ENCODE measurements around the gene EPHA7. TPM values are rescaled to one million over a fixed set of nuclear protein-coding genes. Genes with fewer than 3 reads are reported as not detected.

EPHA7 gene
- total RNA-seq, 1 donor from 2014 or later, result 48.9 TPM

GRCh38 chr6:93413190-93413589, 6.2 kb downstream of the EPHA7 start:
- DNase-seq (ENCODE audit: extremely low spot score, unreplicated experiment), result no peak
- H3K27ac Mint-ChIP-seq, result no peak overlapping the region
- TF ChIP-seq CTCF (conservative IDR thresholded peaks at IDR 0.05), result no peak
- peaks cover 5% of the 10 kb centered on the region for H3K27me3 Mint-ChIP-seq
- H3K4me3 Mint-ChIP-seq, result no peak overlapping the region
- H3K9me3 Mint-ChIP-seq, result no peaks in the 10 kb centered on the region
- peaks cover 21% of the 10 kb centered on the region for H3K36me3 Mint-ChIP-seq
- H3K4me1 Mint-ChIP-seq (ENCODE audit: unreplicated experiment), result peaks cover 7% of the 10 kb centered on the region

- Mint-ChIP-seq H3K4me1 (ENCODE audit: unreplicated experiment) (peaks cover 10% of the 10 kb centered on the region), H3K4me3 (no peak overlapping the region), H3K9me3 (no peaks in the 10 kb centered on the region), H3K27me3 (peaks cover 2% of the 10 kb centered on the region), H3K27ac (no peak overlapping the region), H3K36me3 (peaks cover 23% of the 10 kb centered on the region)
- no peak for DNase-seq (ENCODE audit: extremely low spot score, unreplicated experiment)
- no peak for TF ChIP-seq CTCF (conservative IDR thresholded peaks at IDR 0.05)
Observed at GRCh38 chr6:93412452-93412851, 6.9 kb downstream of the EPHA7 start.

GRCh38 chr6:93407186-93407585, 12.2 kb downstream of the EPHA7 start:
- TF ChIP-seq CTCF (conservative IDR thresholded peaks at IDR 0.05), result no peak
- DNase-seq (ENCODE audit: extremely low spot score, unreplicated experiment), result no peak
- Mint-ChIP-seq H3K4me1 (ENCODE audit: unreplicated experiment) (peaks cover 10% of the 10 kb centered on the region), H3K27me3 (no peaks in the 10 kb centered on the region), H3K4me3 (no peak overlapping the region), H3K27ac (no peak overlapping the region), H3K9me3 (no peaks in the 10 kb centered on the region), H3K36me3 (peaks cover 23% of the 10 kb centered on the region)

GRCh38 chr6:93403390-93403789, 16.0 kb downstream of the EPHA7 start:
- no peaks in the 10 kb centered on the region for H3K9me3 Mint-ChIP-seq
- peaks cover 16% of the 10 kb centered on the region for H3K4me1 Mint-ChIP-seq (ENCODE audit: unreplicated experiment)
- peaks cover 8% of the 10 kb centered on the region for H3K36me3 Mint-ChIP-seq
- no peaks in the 10 kb centered on the region for H3K27me3 Mint-ChIP-seq
- H3K27ac Mint-ChIP-seq, result no peak overlapping the region
- DNase-seq (ENCODE audit: extremely low spot score, unreplicated experiment), result no peak
- H3K4me3 Mint-ChIP-seq, result no peak overlapping the region
- TF ChIP-seq CTCF (conservative IDR thresholded peaks at IDR 0.05), result no peak

- Mint-ChIP-seq H3K9me3 (no peaks in the 10 kb centered on the region), H3K27ac (no peak overlapping the region), H3K36me3 (peaks cover 4% of the 10 kb centered on the region), H3K4me1 (ENCODE audit: unreplicated experiment) (peaks cover 36% of the 10 kb centered on the region), H3K27me3 (no peaks in the 10 kb centered on the region), H3K4me3 (no peak overlapping the region)
- DNase-seq (ENCODE audit: extremely low spot score, unreplicated experiment), result no peak
- TF ChIP-seq CTCF (conservative IDR thresholded peaks at IDR 0.05), result no peak
Observed at GRCh38 chr6:93398723-93399122, 20.6 kb downstream of the EPHA7 start.

- Mint-ChIP-seq H3K36me3 (peaks cover 1% of the 10 kb centered on the region), H3K9me3 (no peaks in the 10 kb centered on the region), H3K4me3 (no peak overlapping the region), H3K4me1 (ENCODE audit: unreplicated experiment) (peaks cover 38% of the 10 kb centered on the region), H3K27ac (no peak overlapping the region), H3K27me3 (no peaks in the 10 kb centered on the region)
- TF ChIP-seq CTCF (conservative IDR thresholded peaks at IDR 0.05), result no peak
- no peak for DNase-seq (ENCODE audit: extremely low spot score, unreplicated experiment)
Observed at GRCh38 chr6:93394471-93394870, 24.9 kb downstream of the EPHA7 start.
